WI38 (cell line): ENCODE results near the gene PGR.

ENCODE experiments used
- H3K4me3 ChIP-seq: 2 replicates; pipeline ENCODE4 v1.5.1; 2011; ENCODE audit warnings: low read depth, mild to moderate bottlenecking, control low read depth, low read length
- TF ChIP-seq, protein P1 (sequence below): IDR thresholded peaks from 2 replicates; pipeline ENCODE4 v1.5.1; 2012; ENCODE audit warnings: low read depth, mild to moderate bottlenecking, control low read depth, low read length

PGR gene

DNA sequence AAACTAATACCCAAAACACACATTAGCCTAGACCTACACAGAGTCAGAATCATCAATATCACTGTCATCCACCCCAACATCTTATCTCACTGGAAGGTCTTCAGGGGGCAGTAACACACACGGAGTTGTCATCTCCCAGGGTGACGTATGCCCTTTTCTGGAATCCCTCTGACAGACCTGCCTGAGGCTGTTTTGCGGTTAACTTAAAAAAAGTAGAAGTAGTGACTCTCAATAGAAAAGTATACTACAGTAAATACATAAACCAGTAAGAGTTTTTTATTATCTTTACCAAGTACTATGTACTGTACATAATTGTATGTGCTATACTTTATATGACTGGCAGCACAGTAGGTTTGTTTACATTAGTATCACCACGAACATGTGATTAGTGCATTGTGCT lies 80.5 kb downstream of the PGR start:
- H3K4me3 ChIP-seq = no peak overlapping the region

DNA sequence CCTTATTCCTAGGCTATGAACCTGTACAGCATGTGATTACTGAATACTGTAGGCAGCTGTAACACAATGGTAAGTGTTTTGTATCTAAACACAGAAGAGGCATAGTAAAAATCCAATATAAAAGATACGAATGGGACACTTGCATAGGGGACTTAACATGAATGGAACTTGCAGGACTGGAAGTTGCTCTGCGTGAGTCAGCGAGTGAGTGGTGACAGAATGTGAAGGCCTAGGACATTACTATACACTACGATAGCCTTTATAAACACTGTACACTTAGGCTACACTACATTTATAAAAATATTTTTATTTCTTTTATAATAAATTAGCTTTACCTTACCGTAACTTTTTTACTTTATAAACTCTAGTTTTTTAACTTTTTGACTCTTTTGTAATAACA lies 81.1 kb downstream of the PGR start:
- TF ChIP-seq, protein P1, sequence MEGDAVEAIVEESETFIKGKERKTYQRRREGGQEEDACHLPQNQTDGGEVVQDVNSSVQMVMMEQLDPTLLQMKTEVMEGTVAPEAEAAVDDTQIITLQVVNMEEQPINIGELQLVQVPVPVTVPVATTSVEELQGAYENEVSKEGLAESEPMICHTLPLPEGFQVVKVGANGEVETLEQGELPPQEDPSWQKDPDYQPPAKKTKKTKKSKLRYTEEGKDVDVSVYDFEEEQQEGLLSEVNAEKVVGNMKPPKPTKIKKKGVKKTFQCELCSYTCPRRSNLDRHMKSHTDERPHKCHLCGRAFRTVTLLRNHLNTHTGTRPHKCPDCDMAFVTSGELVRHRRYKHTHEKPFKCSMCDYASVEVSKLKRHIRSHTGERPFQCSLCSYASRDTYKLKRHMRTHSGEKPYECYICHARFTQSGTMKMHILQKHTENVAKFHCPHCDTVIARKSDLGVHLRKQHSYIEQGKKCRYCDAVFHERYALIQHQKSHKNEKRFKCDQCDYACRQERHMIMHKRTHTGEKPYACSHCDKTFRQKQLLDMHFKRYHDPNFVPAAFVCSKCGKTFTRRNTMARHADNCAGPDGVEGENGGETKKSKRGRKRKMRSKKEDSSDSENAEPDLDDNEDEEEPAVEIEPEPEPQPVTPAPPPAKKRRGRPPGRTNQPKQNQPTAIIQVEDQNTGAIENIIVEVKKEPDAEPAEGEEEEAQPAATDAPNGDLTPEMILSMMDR = no peak
- H3K4me3 ChIP-seq = no peak overlapping the region

More for the DNA sequence above, 80.5 kb downstream of the PGR start:
- TF ChIP-seq, protein P1 = no peak

DNA sequence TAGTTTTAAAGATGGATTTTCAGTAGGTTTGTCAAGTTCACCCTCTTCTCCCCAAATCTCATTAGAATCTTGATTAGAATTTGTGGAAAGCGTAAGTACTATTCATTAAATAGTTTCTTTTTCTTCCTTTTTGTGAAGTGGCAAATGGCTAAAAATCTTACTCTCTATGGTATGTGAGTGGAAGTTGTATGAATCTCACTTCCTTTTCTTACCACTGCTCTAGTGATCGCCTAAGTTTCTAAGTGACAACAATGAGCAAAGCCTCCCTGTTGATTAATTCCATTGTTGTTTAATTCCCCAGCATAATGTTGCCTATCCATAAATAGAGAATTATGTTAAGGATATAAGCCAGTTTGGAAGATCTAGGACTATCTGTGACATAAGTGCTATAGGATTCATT lies 82.7 kb downstream of the PGR start:
- no peak overlapping the region for H3K4me3 ChIP-seq
- TF ChIP-seq, protein P1 = no peak

DNA sequence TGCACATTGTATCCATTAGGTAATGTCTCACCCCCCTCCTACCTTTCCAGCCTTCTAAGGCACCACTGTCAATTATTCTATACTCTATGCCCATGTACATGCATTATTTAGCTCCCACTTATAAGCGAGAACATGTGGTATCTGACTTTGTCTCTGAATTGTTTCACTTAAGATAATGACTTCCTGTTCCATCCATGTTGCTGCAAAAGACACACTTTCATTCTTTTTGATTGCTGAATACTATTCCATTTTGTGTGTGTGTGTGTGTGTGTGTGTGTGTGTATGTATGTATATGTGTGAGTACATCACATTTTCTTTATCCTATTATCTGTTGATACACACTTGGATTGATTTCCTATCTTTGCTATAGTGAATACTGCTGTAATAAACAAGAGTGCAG lies 84.2 kb downstream of the PGR start:
- H3K4me3 ChIP-seq = no peak overlapping the region
- TF ChIP-seq, protein P1 = no peak

GRCh38 chr11:101043940-101044339 lies 85.7 kb downstream of the PGR start:
- TF ChIP-seq, protein P1 = no peak
- H3K4me3 ChIP-seq = no peak overlapping the region

- no peak overlapping the region for H3K4me3 ChIP-seq
- TF ChIP-seq, protein P1 = no peak
Observed at GRCh38 chr11:101035872-101036271, 93.7 kb downstream of the PGR start.

DNA sequence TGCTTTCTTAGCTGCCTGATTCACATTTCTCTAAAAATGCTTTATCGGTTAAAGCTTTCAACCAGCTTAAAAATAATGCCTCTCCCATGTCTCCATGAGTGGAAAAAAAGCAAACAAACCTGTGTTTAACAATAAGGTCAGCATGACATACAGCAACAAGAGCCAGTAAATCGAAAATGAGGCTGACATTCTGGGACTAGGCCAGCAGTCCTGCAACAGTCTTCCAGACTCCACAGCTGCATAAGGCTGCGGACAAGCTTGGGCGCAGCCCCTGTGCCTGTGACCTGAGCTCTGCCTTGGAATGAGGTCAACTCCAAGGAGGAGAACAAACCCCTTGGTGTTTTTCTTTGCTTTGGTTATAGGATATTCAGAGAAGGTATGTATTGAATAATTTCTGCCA lies 95.5 kb downstream of the PGR start:
- TF ChIP-seq, protein P1 = no peak
- no peak overlapping the region for H3K4me3 ChIP-seq
